GM18526 (cell line): ENCODE measurements around the gene TRPC4AP.

Experiments used
- POLR2A ChIP-seq: IDR thresholded peaks from 3 replicates; pipeline ENCODE4 v1.6.1; 2011; ENCODE audit not compliant: insufficient read length; ENCODE audit errors: extremely low read depth

TRPC4AP gene

GRCh38 chr20:35092524-35093266 lies at the start of gene TRPC4AP:
Gene TRPC4AP (minus strand): TSS chr20:35092807. CDS start chr20:35092781, 26 bp downstream.
- TF ChIP-seq POLR2A: peak; percentile 87

GRCh38 chr20:35135867-35136586 lies 43.4 kb upstream of the TRPC4AP start:
- TF ChIP-seq POLR2A: no peak

GRCh38 chr20:35134880-35135279 lies 42.3 kb upstream of the TRPC4AP start:
- no peak for TF ChIP-seq POLR2A

GRCh38 chr20:35134472-35134871 lies 41.9 kb upstream of the TRPC4AP start:
- no peak for TF ChIP-seq POLR2A

- TF ChIP-seq POLR2A: no peak
Observed at GRCh38 chr20:35133735-35134134, 41.1 kb upstream of the TRPC4AP start.

- no peak for TF ChIP-seq POLR2A
Observed at GRCh38 chr20:35133031-35133430, 40.4 kb upstream of the TRPC4AP start.

GRCh38 chr20:35131934-35132333 lies 39.3 kb upstream of the TRPC4AP start:
- no peak for TF ChIP-seq POLR2A

GRCh38 chr20:35129647-35130069 lies 37.1 kb upstream of the TRPC4AP start:
- no peak for TF ChIP-seq POLR2A

GRCh38 chr20:35125753-35126152 lies 33.1 kb upstream of the TRPC4AP start:
- no peak for TF ChIP-seq POLR2A

GRCh38 chr20:35122756-35123405 lies 30.3 kb upstream of the TRPC4AP start:
- TF ChIP-seq POLR2A: no peak

GRCh38 chr20:35121186-35121585 lies 28.6 kb upstream of the TRPC4AP start:
- TF ChIP-seq POLR2A: no peak

GRCh38 chr20:35120012-35120701 lies 27.6 kb upstream of the TRPC4AP start:
- TF ChIP-seq POLR2A: no peak

- no peak for TF ChIP-seq POLR2A
Observed at GRCh38 chr20:35117629-35118028, 25.0 kb upstream of the TRPC4AP start.

GRCh38 chr20:35117196-35117595 lies 24.6 kb upstream of the TRPC4AP start:
- TF ChIP-seq POLR2A: no peak

GRCh38 chr20:35116258-35116657 lies 23.7 kb upstream of the TRPC4AP start:
- no peak for TF ChIP-seq POLR2A
